22Rv1 (cell line): Measurements from ENCODE around the gene CPS1.

ENCODE experiments used
- ZFX ChIP-seq: fragments of 450-650 bp; IDR thresholded peaks from 2 replicates; pipeline ENCODE4 v1.6.1; 2017; ENCODE audit warnings: antibody characterized with exemption, borderline replicate concordance
- TF ChIP-seq, protein P1 (sequence below): fragments of 450-650 bp; IDR thresholded peaks from 2 replicates; pipeline ENCODE4 v1.5.1; 2017; ENCODE audit warnings: mild to moderate bottlenecking

DNA sequence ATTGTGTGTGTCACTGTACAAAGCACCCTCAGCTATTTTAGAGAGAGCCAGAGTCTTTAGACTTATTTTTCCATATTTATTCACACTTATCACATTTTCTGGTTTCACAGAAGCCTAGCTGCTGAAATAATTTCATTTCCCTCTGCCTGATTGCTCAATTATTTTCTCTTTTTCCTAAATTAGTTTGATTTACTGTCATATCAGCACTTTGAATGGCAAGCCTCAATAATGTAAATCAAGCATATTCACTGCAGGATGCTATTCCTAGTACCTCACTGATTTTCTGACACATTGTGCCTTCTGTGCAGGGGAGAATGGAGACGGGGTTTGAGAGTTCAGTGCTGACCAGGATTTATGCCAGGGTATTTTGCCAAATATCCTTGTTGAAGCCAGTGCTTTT is 48.3 kb downstream of the CPS1 start:
- TF ChIP-seq, protein P1, sequence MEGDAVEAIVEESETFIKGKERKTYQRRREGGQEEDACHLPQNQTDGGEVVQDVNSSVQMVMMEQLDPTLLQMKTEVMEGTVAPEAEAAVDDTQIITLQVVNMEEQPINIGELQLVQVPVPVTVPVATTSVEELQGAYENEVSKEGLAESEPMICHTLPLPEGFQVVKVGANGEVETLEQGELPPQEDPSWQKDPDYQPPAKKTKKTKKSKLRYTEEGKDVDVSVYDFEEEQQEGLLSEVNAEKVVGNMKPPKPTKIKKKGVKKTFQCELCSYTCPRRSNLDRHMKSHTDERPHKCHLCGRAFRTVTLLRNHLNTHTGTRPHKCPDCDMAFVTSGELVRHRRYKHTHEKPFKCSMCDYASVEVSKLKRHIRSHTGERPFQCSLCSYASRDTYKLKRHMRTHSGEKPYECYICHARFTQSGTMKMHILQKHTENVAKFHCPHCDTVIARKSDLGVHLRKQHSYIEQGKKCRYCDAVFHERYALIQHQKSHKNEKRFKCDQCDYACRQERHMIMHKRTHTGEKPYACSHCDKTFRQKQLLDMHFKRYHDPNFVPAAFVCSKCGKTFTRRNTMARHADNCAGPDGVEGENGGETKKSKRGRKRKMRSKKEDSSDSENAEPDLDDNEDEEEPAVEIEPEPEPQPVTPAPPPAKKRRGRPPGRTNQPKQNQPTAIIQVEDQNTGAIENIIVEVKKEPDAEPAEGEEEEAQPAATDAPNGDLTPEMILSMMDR, result no peak
- TF ChIP-seq ZFX, result no peak
